ENCODE data around the gene CTNND2.

CTNND2 gene

GRCh38 chr5:11248966-11249365 lies 655.3 kb downstream of the CTNND2 start:
- no peak for DNase-seq (ENCODE audit: low read depth)

- DNase-seq (ENCODE audit: low read depth): no peak
These were observed 657.0 kb downstream of the CTNND2 start for GRCh38 chr5:11247224-11247623.

DNA sequence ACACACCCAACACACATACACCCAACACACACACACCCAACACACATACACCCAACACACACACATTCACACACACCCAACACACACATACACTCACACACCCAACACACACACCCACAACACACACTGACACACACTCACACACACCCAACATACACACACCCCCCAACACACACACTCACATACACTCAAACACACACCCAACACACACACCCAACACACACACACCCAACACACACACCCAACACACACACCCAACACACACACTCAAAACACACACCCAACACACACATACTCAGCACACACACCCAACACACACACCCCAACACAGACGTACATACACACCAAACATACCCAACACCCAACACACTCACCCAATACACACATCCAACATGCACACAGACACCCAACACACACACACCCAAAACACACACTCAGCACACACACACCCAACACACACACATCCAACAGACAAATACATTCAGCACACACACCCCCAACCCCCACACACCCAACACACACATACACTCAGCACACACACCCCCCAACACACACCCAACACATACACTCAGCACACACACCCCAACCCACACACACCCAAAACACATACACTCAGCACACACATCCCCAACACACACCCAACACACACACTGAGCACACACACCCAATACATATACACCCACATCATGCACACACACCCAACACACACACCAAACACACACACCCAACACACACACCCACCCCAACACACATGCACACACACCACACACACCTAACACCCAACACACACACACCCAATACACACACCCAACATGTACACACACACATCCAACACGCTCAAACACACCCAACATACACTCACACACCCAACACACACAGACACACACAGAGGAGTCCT lies 663.7 kb downstream of the CTNND2 start:
- DNase-seq (ENCODE audit: low read depth): no peak

DNA sequence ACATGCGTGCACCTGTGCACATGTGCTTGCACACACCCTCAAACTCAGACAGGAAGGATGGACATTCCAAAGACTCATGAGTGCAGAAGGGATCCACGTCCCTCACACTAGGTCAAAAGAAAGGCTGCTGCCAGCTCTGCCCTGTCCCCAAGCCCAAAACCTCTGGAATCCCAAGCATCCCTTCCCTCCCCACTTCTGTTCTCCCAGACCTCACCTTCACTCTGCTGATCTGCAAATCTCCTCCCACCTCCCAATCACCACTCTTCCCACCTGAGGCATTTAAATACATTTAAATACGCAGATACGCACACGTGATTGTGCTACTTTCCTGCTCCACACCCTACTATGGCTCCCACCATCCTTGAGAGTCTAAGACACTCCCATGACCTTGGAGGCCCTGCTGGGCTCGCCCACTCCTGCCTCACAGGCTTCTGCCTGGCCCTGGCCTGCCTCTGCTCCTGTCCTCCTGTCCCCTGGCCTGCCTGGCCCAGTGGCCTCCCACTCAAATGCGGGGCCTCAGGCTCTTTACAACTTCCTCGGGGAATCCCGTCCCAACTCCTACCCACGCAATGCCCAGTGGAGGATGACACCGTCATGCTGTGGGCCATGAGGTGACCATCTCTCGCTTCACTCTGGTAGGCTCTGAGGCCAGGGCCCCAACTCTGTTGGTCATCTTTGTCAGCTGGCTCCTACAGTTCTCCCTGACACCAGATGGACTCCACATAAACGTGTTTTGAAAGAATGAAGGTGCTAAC lies 664.8 kb downstream of the CTNND2 start:
- no peak for DNase-seq (ENCODE audit: low read depth)

DNA sequence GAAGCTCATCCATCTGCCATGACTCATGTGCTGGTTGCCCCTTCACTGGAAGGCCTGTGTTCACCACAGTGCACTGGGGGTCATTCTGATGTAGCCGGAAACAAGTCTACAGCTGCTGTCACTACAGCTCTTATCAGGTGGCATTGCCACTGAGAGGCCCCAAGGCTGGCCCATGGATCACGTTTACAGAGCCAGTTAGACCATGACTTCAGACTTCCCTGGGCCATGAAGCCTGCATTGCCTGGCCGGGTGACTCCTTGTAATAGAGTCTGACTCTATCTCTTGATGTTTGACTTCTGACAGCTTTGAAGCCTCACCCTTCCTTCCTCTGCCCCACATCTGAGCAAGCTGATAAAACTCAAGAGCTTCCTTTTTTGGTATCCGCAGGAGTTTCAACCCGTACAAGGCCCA lies 669.7 kb downstream of the CTNND2 start:
- DNase-seq (ENCODE audit: low read depth): peak; percentile 1

GRCh38 chr5:11230890-11231289 lies 673.4 kb downstream of the CTNND2 start:
- DNase-seq (ENCODE audit: low read depth): no peak

DNA sequence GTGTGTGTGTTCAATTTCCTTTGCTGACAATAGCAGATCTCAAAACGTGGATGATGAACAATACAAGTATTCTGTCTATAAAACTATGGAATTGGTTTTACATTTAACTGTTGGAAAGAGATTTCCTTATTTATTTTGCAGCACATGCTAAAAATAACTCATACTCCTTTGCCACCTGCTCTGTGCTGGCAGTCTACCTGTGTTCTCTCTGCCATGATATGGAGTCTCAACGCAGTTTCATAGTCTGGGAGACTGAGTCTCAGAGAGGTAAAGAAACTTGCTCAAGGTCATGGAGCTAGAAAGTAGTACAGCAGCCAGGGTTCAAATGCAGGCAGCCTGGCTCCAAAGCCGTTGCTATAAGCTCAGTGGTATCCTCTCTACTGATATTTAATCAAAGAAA lies 677.2 kb downstream of the CTNND2 start:
- no peak for DNase-seq (ENCODE audit: low read depth)

DNA sequence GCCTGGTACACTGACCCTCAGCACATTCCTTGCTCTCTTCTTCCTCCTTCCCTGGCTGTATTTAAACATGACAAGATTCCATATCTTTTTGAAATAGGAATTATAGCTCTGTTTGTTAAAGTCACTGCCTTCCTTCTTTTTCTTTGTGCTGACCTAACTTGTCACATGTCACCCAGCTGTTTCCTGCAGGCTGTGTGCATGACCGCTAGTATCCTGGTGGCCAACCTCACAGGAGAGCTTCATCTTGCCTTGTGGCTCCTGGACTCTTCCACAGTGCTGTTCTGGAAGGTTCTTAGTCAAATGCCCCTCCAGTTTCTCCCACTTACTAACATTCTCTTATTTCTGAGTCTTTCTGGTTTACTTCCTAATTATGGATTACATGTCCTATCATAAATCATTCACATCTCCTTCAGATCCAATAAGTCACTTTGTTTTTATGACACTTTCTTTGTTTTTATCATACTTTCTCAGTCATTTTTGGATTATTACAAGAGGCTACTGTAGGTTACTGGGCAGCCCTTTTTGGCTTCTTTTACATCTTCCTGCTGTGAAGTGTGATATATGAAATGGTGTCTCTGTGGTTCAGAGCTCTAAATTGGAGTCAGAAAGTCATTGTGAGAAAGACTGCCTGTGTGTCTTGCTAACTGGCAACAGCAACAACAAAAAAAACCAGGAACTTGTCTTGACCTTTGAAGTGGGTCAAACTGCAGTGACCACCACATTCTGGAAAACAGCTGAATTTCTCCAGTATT lies 679.6 kb downstream of the CTNND2 start:
- DNase-seq (ENCODE audit: low read depth): no peak

DNA sequence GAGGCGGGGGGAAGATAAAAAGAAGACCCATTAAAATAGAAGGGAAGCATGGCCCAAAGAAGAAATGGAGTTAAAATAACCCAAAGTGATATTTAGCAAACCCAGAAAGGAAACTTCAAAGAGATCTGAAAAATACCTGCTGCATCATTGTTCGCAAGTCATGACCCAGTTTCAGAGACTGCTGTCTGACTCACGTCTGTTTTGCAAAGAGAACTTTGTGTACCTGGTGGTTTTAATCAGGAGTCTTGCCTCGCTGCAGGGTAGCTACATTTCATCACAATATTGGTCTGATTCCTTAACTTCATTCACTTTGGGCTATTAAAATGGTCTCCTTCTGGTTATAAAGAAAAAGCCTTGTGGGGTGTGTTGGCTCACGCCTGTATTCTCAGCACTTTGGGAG lies 682.1 kb downstream of the CTNND2 start:
- DNase-seq (ENCODE audit: low read depth): no peak

GRCh38 chr5:11214864-11215644 lies 689.2 kb downstream of the CTNND2 start:
- no peak for DNase-seq (ENCODE audit: low read depth)

GRCh38 chr5:11212706-11213105 lies 691.5 kb downstream of the CTNND2 start:
- DNase-seq (ENCODE audit: low read depth): no peak

- DNase-seq (ENCODE audit: low read depth): no peak
These were observed 706.5 kb downstream of the CTNND2 start for GRCh38 chr5:11197726-11198125.

DNA sequence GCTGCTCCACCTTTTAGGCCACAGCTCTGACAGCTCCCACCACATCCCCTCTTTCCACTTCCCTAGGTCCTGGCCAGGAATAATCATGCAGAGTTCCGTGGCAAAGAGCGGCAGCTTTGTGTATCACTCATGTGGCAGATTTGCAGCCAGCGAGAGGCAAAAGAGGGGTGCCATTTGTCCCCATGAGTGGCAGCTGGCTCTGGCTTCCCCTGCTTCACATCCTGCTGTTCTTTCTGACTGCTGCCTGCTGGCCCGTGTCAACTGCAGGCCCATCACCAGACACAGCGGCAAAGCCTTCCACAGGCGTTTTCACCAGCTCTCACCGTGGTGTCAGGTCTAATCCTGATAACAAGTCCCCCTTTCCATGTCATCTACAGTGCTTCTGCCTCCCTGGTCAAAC lies 712.6 kb downstream of the CTNND2 start:
- DNase-seq (ENCODE audit: low read depth): no peak

- no peak for DNase-seq (ENCODE audit: low read depth)
These were observed 721.7 kb downstream of the CTNND2 start for GRCh38 chr5:11182441-11183080.

DNA sequence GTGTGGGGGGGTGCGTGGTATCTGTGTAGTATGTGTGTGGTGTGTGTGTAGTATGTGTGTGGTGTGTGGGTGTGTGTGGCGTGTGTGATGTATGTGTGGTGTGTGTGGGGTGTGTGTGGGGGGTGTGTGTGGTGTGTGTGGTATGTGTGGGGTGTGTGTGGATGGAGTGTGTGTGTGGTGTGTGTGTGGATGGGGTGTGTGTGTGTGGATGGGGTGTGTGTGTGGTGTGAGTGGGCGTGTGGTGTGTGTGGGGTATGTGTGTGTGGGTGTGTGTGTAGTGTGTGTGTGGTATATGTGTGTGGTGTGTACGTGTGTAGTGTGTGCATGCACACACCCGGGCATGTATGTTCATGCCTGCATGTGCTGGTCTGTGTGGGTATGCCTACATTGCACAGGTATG lies 722.3 kb downstream of the CTNND2 start:
- no peak for DNase-seq (ENCODE audit: low read depth)

- no peak for DNase-seq (ENCODE audit: low read depth)
These were observed 723.4 kb downstream of the CTNND2 start for GRCh38 chr5:11180890-11181289.

GRCh38 chr5:11177999-11178711 lies 726.1 kb downstream of the CTNND2 start:
- no peak for DNase-seq (ENCODE audit: low read depth)

DNA sequence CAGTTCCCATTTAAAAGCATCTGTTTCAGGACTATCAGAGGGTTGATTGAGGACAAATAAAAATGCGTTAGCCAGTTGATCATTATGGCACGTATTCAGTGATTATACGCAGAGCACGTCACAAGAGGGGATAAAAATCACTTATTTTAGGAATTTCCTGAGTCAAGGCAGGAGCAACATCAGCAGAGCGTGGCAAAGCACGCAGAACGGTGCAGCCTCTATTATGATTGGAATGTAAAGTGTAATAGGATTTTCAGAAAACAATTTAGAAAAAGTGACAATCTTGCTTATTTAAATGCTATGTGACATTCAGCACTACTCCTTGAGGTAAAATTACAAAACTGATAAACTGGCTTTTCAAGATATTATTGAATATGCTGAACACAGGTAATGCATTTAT lies 729.7 kb downstream of the CTNND2 start:
- no peak for DNase-seq (ENCODE audit: low read depth)

DNA sequence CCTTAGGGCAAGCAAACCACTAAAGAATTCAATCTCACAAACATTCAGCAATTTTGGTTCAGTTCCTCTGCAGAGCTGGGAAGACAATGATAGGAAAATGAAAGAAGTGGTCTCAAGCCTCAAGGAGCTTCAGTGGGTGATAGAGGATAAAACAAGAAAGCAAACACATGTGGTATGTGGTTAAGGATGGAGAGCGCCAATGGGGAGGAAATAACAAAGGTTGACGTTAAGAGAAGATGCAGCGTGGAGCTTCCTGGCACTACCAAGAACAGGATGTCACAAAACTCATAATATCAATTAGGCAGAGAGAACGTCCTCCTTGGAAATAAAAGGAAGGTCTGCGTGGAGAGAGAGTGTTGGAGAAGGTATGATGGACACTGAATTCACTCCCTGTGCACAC lies 731.8 kb downstream of the CTNND2 start:
- DNase-seq (ENCODE audit: low read depth): no peak

- DNase-seq (ENCODE audit: low read depth): no peak
These were observed 733.0 kb downstream of the CTNND2 start for GRCh38 chr5:11171236-11171635.

DNA sequence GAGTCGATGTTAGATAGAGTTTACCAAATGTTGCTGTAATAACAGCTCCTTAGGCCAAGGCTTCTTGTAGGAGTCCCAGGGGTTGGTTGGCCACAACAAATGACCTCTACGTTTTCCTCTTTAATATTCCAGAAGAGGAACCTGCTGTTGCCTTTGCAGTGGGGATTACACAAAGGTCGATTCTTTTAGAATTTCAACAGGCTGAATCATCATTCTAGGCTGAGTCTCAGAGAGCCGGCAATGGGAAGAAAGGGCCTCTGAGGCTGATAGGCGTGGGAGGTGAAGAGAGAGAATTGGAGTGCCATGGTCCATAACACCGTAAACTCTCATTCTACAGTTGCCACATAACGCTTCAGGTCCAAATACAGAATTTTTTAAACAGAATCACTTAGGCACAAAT lies 737.3 kb downstream of the CTNND2 start:
- DNase-seq (ENCODE audit: low read depth): no peak

Measured in stimulated activated CD8-positive, alpha-beta memory T cell treated with anti-CD3 and anti-CD28 coated beads, Interleukin-4, amount 100 ng/mL, for 24 hours (primary cell).